Heart left ventricle (tissue), 16 donors: ENCODE measurements around the gene ITLN1. TPM values are rescaled to one million over a fixed set of nuclear protein-coding genes. Genes with fewer than 3 reads are reported as not detected.
"Not testable (repeated sequence)": the region's sequence is repeated elsewhere in the genome, so short reads cannot be mapped to it uniquely, and the experiment has no call there.

Experiments
- ATAC-seq, 4 donors: fragments of 200-7000 bp; cut with Tn5 transposase; one replicate each; pipeline ENCODE4 v1.9.1; 2020 to 2022; ENCODE audit warnings: moderate library complexity in 4 of 4, mild to moderate bottlenecking in 3 of 4, moderate number of reproducible peaks in 1 of 4
- DNase-seq, 5 donors: peaks; one replicate each; pipeline ENCODE4 v3.0.0-alpha.2; 2020
- H3K27ac ChIP-seq, 12 donors: fragments of 200-600 bp; sonication (generic) in 4 of 12; one replicate each; pipeline versions ENCODE4 v1.5.0 to v1.8.0; 2016 to 2022; ENCODE audit warnings: mild to moderate bottlenecking in 2 of 12
- H3K27me3 ChIP-seq, 9 donors: fragments of 200-600 bp; sonication (generic) in 2 of 9; one replicate each; pipeline versions ENCODE4 v1.5.1 to v1.8.0; 2016 to 2022; ENCODE audit warnings: mild to moderate bottlenecking in 3 of 9
- H3K36me3 ChIP-seq, 9 donors: fragments of 200-600 bp; sonication (generic) in 2 of 9; one replicate each; pipeline versions ENCODE4 v1.5.0 to v1.8.0; 2018 to 2022; ENCODE audit warnings: mild to moderate bottlenecking in 2 of 9
- H3K4me1 ChIP-seq, 12 donors: fragments of 200-600 bp; sonication (generic) in 4 of 12; one replicate each; pipeline versions ENCODE4 v1.5.0 to v1.8.0; 2016 to 2022; ENCODE audit warnings: mild to moderate bottlenecking in 3 of 12
- H3K4me3 ChIP-seq, 12 donors: fragments of 200-600 bp; sonication (generic) in 4 of 12; one replicate each; pipeline versions ENCODE4 v1.5.0 to v1.8.0; 2017 to 2022; ENCODE audit warnings: mild to moderate bottlenecking in 9 of 12, moderate library complexity in 4 of 12
- H3K9me3 ChIP-seq, 12 donors: fragments of 200-600 bp; sonication (generic) in 4 of 12; one replicate each; pipeline versions ENCODE4 v1.5.0 to v1.8.0; 2016 to 2022; ENCODE audit warnings: mild to moderate bottlenecking in 1 of 12
- POLR2A ChIP-seq, 2 donors: fragments of 450-650 bp; IDR thresholded peaks; one replicate each; pipeline ENCODE4 v1.6.1; 2017; ENCODE audit warnings: antibody characterized with exemption in 2 of 2, mild to moderate bottlenecking in 2 of 2, moderate library complexity in 2 of 2
- WGBS, 4 donors: extraction: QIAGEN DNeasy Blood & Tissue Kit in 2 of 4; methylation state at CpG; one replicate each; pipeline versions ENCODE4 v1.1.5 to v1.1.7; 2013 to 2018; 5-methylcytosine and 5-hydroxymethylcytosine counted together
- intact Hi-C, 10 donors: fragments of 100-400 bp; cut with DNase I; formaldehyde crosslinking; loops; one replicate each; pipeline versions ENCODE4 v1.11.1 to v1.14.2; 2022
- polyA plus RNA-seq, 2 donors: library from polyadenylated mRNA; stranded (reverse); fragments of 200-250 nt; gene quantifications; one replicate each; pipeline ENCODE4 v1.2.3, GENCODE V29; 2013
- total RNA-seq, 9 donors: library from RNA; depleted of rRNA in 2 of 9; stranded (reverse); fragments of >200 nt in 2 of 9; fragmentation: NEBNext Ultra II Directional in 3 of 9; extraction: Animal tissue kit (Norgen Biotek cat#: 25700) in 3 of 9; gene quantifications; one replicate each; pipeline versions ENCODE4 v1.1.0 to v1.2.4, GENCODE V29; 2016 to 2023
- TF ChIP-seq, protein P1 (sequence below), 12 donors: fragments of 200-600 bp; sonication (generic) in 4 of 12; IDR thresholded peaks; one replicate each; pipeline versions ENCODE4 v1.5.0 to v1.8.0; 2018 to 2022; ENCODE audit warnings: antibody characterized with exemption in 12 of 12, mild to moderate bottlenecking in 5 of 12
- donor health status: ischemic (EF 13 %, LVEDD 7.1; RV severe dilation, severe dysfunction).
- donor health status: healthy with polysubstance abuse.
- donor health status: DM: no; HTN: yes; CAD: no.
- donor health status: DM: no; HTN: no; CAD: no.
- donor health status: ischemic (EF 25% LVEDD 6.9; RV normal size, moderate dysfunction).
- donor health status: ischemic (EF 25% LVEDD 5.7; RV mildly dilated, moderate dysfunction).
- donor health status: healthy.
- donor health status: DM: yes; HTN: yes; CAD: no.
- donor health status: ischemic (EF 35%, LVEDD 5.7; RV mildly dilated, moderate dysfunction).
- donor health status: nonischemic (EF 11% LVEDD 7.7; RV severe dilation, severe dysfunction).
- donor health status: DM: yes; HTN: yes; CAD: no.
- donor health status: PGD.
- donor health status: ischemic (EF 29% LVEDD 5.4; RV normal size, mild dysfunction).
- donor health status: nonischemic (EF 23%, LVEDD 6.1; RV moderate dilation, normal function).

ITLN1 gene
- total and polyA plus RNA-seq, 11 donors: 0.35 to 2,168 (median 2.1) TPM; not detected in 2

DNA sequence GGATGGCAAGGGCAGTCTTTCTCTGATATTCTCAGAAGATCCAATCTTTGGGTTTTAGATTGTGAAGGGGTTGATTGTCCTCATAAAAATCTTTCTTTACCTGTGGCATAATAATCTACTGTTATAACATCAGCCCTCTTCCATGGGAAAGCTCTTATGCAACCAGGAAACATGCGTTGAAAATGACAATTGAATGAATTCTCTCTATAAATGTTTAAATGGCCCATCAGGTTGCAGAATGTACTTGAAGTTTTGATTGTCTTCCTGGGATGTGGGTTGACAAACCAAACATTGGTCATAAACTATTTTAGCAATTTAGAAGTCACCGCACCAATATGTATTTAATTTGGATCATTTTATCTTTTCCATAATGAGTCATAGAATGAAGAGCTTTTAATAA lies 31.7 kb upstream of the ITLN1 start:
- Histone ChIP-seq H3K27ac (no peak overlapping the region), H3K4me3 (no peak overlapping the region), H3K36me3 (no peaks in the 10 kb centered on the region), H3K9me3 (no peaks in the 10 kb centered on the region), H3K27me3 (peaks cover 0 to 4% (median 0%) of the 10 kb centered on the region in 9 donors), H3K4me1 (peaks cover 0 to 4% (median 0%) of the 10 kb centered on the region in 12 donors)
- ATAC-seq (no peak), DNase-seq (no peak)
- intact Hi-C loops: no loop called here
- no peak for TF ChIP-seq POLR2A (IDR thresholded peaks at IDR 0.05)
- TF ChIP-seq, protein P1, sequence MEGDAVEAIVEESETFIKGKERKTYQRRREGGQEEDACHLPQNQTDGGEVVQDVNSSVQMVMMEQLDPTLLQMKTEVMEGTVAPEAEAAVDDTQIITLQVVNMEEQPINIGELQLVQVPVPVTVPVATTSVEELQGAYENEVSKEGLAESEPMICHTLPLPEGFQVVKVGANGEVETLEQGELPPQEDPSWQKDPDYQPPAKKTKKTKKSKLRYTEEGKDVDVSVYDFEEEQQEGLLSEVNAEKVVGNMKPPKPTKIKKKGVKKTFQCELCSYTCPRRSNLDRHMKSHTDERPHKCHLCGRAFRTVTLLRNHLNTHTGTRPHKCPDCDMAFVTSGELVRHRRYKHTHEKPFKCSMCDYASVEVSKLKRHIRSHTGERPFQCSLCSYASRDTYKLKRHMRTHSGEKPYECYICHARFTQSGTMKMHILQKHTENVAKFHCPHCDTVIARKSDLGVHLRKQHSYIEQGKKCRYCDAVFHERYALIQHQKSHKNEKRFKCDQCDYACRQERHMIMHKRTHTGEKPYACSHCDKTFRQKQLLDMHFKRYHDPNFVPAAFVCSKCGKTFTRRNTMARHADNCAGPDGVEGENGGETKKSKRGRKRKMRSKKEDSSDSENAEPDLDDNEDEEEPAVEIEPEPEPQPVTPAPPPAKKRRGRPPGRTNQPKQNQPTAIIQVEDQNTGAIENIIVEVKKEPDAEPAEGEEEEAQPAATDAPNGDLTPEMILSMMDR (IDR thresholded peaks at IDR 0.05): no peak
- WGBS, 4 donors: 89 to 94% (median 92%) methylated on average over 2 of the region's 2 CpGs

DNA sequence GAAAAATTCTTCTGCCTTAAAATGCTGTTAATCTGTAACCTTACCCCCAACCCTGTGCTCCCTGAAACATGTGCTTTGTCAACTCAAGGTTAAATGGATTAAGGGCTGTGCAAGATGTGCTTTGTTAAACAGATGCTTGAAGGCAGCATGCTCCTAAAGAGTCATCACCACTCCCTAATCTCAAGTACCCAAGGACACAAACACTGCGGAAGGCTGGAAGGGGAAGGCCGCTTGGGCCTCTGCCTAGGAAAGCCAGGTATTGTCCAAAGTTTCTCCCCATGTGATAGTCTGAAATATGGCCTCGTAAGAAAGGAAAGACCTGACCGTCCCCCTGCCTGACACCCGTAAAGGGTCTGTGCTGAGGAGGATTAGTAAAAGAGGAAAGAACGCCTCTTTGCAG lies 28.2 kb upstream of the ITLN1 start:
- 70 to 81% (median 78%) methylated on average over 6 of the region's 6 CpGs for WGBS, 4 donors
- H3K27ac ChIP-seq, H3K9me3 ChIP-seq, H3K4me3 ChIP-seq, H3K36me3 ChIP-seq, ATAC-seq, DNase-seq, H3K27me3 ChIP-seq, intact Hi-C loops: not testable (repeated sequence)
- peaks cover 0 to 17% (median 0%) of the 10 kb centered on the region in 12 donors for H3K4me1 ChIP-seq

DNA sequence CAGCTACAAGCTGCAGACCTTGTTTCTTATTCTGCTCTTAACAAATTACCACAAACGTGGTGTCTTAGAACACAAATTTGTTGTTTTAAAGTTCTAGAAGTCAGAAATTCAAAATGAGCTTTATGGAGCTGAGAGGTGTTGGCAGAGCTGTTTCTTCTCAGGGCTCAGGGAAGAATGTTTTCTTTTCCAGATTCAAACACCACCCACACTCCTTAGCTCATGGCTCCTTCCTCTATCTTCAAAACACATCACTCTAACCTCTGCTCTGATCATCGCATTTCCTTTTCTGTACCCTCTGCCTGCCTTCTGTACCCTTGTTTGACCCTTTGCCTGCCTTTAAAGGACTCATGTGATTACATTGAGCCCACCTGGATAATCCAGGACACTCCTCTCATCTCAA lies 26.9 kb upstream of the ITLN1 start:
- H3K4me1 ChIP-seq: peaks cover 0 to 29% (median 0%) of the 10 kb centered on the region in 12 donors
- H3K4me3 ChIP-seq: no peak overlapping the region
- intact Hi-C loops: no loop called here
- ATAC-seq (no peak), DNase-seq (no peak)
- TF ChIP-seq POLR2A (IDR thresholded peaks at IDR 0.05): no peak
- TF ChIP-seq, protein P1 (IDR thresholded peaks at IDR 0.05): no peak
- WGBS, 4 donors: 36 to 61% (median 49%) methylated on average over 2 of the region's 2 CpGs
- no peaks in the 10 kb centered on the region for H3K27me3 ChIP-seq
- no peaks in the 10 kb centered on the region for H3K36me3 ChIP-seq
- H3K9me3 ChIP-seq: no peaks in the 10 kb centered on the region
- peak overlapping the region in 1 of 12 donors; percentile 31 for H3K27ac ChIP-seq

DNA sequence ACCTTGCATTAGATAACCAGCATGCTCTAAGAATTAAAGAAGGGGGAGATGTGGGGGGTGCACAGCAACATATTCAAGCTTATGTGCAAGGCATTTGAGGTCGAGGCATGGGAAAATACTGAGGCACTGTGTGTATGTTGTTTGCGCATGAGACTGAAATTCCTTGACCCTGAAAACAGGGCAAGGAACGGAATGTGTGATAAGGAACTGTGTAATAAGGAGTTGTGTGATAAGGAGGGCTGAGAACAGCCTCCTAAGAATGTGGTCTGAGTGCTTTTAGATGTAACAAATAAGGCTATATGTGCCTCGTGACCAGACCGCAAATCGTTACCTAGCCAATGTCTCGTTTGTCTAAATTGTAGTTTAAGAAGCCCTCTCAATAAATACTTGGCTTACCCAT lies 26.5 kb upstream of the ITLN1 start:
- Histone ChIP-seq H3K4me1 (peaks cover 0 to 34% (median 0%) of the 10 kb centered on the region in 12 donors), H3K4me3 (no peak overlapping the region), H3K9me3 (no peaks in the 10 kb centered on the region), H3K27ac (no peak overlapping the region), H3K27me3 (no peaks in the 10 kb centered on the region), H3K36me3 (no peaks in the 10 kb centered on the region)
- TF ChIP-seq, protein P1 (IDR thresholded peaks at IDR 0.05): no peak
- no peak for TF ChIP-seq POLR2A (IDR thresholded peaks at IDR 0.05)
- 16 to 37% (median 19%) methylated on average over 7 of the region's 7 CpGs for WGBS, 4 donors
- DNase-seq (no peak), ATAC-seq (peak in 1 of 4 donors; percentile 13)
- intact Hi-C loops: no loop called here

DNA sequence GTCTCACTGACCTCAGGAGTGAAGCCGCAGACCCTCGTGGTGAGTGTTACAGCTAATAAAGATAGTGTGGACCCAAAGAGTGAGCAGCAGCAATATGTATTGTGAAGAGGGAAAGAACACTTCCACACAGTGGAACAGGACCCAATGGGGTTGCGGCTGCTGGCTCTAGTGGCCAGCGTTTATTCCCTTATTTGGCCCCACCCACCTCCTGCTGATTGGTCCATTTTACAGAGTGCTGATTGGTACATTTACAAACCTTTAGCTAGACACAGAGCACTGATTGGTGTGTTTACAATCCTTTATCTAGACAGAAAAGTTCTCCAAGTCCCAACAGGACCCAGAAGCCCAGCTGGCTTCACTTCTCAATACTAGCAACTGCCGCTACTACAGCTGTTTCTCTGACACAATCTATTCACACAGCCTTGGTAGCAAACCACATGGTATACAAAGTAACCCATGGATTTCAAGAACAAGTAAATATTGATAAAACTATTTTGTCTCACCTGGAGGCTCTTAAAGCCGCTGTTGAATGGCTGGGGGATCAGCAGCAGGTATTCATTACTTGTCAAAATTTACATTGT lies 25.3 kb upstream of the ITLN1 start:
- intact Hi-C loops: no loop called here
- Histone ChIP-seq H3K4me1 (peaks cover 0 to 39% (median 3%) of the 10 kb centered on the region in 12 donors), H3K36me3 (no peaks in the 10 kb centered on the region), H3K27me3 (no peaks in the 10 kb centered on the region), H3K9me3 (no peaks in the 10 kb centered on the region), H3K4me3 (no peak overlapping the region), H3K27ac (no peak overlapping the region)
- TF ChIP-seq POLR2A (IDR thresholded peaks at IDR 0.05): no peak
- TF ChIP-seq, protein P1 (IDR thresholded peaks at IDR 0.05): no peak
- no peak for ATAC-seq
- DNase-seq: no peak
- WGBS, 4 donors: 73 to 89% (median 84%) methylated on average over 6 of the region's 6 CpGs
